Kasumi-1 (cell line): Measurements from ENCODE around the gene CFH.
A peak's percentile ranks its signal among the peaks of the same experiment; 100 is the strongest.
"Not testable (repeated sequence)": the region's sequence is repeated elsewhere in the genome, so short reads cannot be mapped to it uniquely, and the experiment has no call there.

Experiments
- DNase-seq, 2 experiments: peaks; one replicate each; lab custom pipeline; 2025; lab: John Stamatoyannopoulos, UW

Gene CFH

DNA sequence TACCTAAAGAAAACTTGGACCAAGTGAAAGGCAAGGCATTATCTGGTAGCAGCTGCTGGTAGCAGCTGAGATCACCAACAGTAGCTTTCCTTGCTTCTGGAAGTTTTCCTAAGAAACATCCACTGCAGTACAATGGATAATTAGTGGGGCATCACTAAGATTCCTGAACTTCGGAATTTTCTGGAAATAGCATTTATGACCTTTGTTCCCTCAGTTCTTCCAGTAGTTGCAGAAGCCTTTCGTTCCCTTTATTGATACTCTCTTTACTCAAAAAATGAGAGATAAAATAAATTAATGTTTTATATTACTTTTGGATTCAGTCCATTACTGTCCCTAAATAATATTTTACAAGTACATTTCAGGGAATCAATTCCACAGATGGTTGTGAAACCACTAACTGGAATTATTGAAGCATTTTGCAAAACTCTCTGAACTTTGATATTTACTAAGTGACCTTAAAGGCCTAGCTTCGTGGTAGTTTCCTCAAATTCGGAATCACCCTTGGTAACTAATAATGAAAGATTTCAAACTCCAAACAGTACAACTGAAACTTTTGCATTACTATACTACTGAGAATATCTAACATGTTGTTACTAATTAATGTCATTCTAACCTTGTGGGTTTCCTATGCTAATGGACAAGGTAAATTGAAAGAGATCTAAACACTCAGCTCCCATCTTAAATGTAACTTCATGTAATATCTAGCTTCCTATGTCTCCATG lies 113.3 kb downstream of the CFH start:
- DNase-seq, result not testable (repeated sequence)

DNA sequence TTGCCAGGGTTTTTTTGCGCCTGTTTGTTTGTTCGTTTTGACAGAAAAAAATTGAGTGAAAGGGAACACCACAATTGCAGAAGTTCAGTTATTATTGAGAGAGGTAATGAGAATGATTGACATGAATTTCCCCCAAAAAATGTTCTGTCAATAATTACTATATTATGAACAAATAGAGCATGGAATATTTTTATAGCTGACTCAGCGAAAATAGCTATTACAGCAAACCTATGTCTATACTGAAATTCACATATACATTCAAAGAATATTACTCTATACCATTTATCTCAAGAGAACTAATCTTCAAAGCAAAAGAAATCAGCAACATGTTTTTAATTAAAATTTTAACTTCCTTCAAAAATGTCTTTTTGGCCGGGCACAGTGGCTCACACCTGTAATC lies 118.0 kb downstream of the CFH start:
- DNase-seq, result not testable (repeated sequence)

DNA sequence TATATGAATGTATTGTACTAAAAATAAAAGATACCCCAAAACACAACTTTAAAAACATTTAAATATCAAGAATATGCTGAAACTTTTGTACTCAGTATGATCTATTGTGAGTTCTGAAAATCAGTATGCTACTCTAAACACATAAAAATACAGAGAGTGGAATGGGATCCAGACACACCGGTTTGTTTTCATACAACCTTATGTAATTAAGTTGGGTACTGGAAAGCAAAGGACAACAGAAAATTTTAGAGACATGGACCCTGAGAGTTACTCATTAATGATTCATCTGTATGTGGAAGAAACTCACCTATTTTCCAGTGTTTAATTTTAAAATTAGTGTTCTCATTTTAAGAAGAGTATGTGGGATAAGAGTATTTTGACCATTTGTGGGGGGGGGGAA lies 121.9 kb downstream of the CFH start:
- no peak for DNase-seq

DNA sequence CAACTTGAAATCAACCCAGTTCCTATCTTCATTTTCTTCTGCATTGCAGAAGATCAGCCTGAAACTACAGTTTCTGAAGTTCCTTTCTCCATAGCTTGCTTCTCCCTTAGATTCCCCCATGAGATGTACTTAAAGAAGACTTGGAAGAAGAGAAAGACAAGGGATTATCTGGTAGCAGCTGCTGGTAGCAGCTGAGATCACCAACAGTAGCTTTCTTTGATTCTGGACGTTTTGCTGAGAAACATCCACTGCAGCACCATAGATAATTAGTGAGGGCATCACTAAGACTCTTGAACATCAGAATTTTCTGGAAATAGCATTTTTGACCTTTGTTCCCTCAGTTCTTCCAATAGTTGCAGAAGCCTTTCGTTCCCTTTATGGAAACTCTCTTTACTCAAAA lies 122.3 kb downstream of the CFH start:
- no peak for DNase-seq

DNA sequence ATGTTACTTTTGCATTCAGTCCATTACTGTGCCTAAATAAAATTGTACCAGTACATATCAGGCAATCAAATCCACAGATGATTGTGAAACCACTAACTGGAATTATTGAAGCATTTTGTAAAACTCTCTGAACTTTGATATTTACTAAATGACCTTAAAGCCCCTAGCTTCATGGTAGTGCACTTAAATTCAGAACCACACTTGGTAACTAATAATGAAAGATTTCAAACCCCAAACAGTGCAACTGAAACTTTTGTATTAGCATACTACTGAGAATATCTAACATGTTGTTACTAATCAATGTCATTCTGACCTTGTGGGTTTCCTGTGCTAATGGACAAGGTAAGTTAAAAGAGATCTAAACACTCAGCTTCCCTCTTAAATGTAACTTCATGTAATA lies 122.8 kb downstream of the CFH start, which contains the start of gene CFHR3:
TSS of gene CFHR3 (plus strand) at position 238 of the 400 bp plus-strand sequence. CDS start at position 285, 47 bp downstream.
- DNase-seq, result no peak

DNA sequence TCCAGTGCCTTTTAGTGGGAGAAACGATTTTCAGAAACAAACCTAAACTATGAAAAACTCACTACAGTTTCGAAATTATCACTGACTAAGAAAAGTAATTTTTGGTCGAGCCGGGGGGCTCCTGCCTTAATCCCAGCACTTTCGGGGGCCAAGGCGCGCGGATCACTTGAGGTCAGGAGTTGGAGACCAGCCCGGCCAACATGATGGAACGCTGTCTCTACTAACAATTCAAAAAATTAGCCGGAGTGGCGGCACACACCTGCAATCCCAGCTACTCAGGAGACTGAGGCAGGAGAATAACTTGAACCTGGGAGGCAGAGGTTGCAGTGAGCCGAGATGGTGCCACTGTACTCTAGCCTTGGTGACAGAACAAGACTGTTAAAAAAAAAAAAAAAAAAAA lies 125.8 kb downstream of the CFH start:
- DNase-seq, result no peak

DNA sequence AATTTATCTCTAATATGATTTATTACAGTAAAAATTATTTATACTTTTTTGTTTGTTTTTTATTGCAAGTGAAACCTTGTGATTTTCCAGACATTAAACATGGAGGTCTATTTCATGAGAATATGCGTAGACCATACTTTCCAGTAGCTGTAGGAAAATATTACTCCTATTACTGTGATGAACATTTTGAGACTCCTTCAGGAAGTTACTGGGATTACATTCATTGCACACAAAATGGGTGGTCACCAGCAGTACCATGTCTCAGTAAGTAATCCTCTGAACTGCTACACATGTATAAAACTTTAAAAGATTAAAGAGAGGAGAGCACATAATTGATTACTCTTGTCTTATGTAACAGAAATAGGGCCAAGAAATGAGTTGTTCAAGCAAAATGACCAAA lies 127.2 kb downstream of the CFH start:
- peak; percentile 3 to 5 for DNase-seq

DNA sequence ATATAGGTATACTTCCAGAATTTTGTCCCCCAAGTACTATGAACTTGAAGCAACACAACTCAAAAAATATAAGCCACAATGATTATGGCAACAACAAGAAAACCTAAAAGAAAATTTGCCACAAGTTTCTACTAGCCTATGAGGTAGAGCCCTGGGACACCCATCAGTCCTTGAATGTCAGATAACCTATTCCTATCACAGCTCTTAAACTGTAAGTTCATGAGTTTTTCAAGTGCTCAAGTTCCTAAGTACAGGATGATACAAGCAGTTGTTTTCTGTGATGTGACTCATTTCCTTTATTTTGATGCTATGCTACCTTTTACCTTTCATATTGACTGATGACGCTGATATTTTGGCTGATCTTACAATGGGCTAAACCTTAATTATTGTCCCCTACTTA lies 139.4 kb downstream of the CFH start:
- not testable (repeated sequence) for DNase-seq

DNA sequence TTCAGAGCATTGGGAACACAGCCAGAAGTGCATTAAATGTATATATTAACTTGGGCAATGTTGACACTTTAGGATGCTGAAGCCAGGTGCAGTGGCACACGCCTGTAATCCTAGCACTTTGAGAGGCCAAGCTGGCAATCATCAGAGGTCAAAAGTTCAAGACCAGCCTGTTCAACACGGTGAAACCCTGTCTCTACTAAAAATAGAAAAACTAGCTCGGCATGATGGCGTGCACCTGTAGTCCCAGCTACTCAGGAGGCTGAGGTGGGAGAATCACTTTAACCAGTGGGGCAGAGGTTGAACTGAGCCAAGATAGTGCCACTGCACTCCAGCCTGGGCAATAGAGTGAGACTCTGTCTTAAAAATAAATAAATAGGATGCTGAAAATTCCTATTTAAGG lies 142.3 kb downstream of the CFH start:
- DNase-seq, result not testable (repeated sequence)
